ENCODE results near the gene MGLL. TPM values are rescaled to one million over a fixed set of nuclear protein-coding genes. Genes with fewer than 3 reads are reported as not detected.
A peak's percentile ranks its signal among the peaks of the same experiment; 100 is the strongest.

MGLL gene
- total RNA-seq, 6 experiments from 2014 or later: 128 to 144 (median 129) TPM

- Mint-ChIP-seq H3K36me3 (ENCODE audit: low read depth) (peaks cover 36% of the 10 kb centered on the region), H3K27me3 (ENCODE audit: insufficient read depth) (peaks cover 2% of the 10 kb centered on the region; the same call in 1 of the 2 replicates), H3K27ac (no peak overlapping the region), H3K4me3 (no peak overlapping the region), H3K4me1 (ENCODE audit: low read depth) (peaks cover 79% of the 10 kb centered on the region), H3K9me3 (no peaks in the 10 kb centered on the region)
- no peak for TF ChIP-seq CTCF (IDR thresholded peaks at IDR 0.05)
- DNase-seq: no peak
Observed at GRCh38 chr3:127786353-127787070, 35.8 kb downstream of the MGLL start.

GRCh38 chr3:127785711-127786265 is 36.5 kb downstream of the MGLL start:
- Mint-ChIP-seq H3K4me1 (ENCODE audit: low read depth) (peaks cover 79% of the 10 kb centered on the region), H3K27me3 (ENCODE audit: insufficient read depth) (peaks cover 2% of the 10 kb centered on the region; the same call in 1 of the 2 replicates), H3K36me3 (ENCODE audit: low read depth) (peaks cover 34% of the 10 kb centered on the region), H3K27ac (no peak overlapping the region), H3K4me3 (no peak overlapping the region), H3K9me3 (no peaks in the 10 kb centered on the region)
- TF ChIP-seq CTCF (IDR thresholded peaks at IDR 0.05): no peak
- DNase-seq: no peak

GRCh38 chr3:127784865-127785710 is 37.2 kb downstream of the MGLL start:
- Mint-ChIP-seq H3K4me1 (ENCODE audit: low read depth) (peaks cover 79% of the 10 kb centered on the region), H3K36me3 (ENCODE audit: low read depth) (peaks cover 29% of the 10 kb centered on the region), H3K27me3 (ENCODE audit: insufficient read depth) (peaks cover 2% of the 10 kb centered on the region; the same call in 1 of the 2 replicates), H3K9me3 (no peaks in the 10 kb centered on the region), H3K4me3 (no peak overlapping the region), H3K27ac (no peak overlapping the region)
- TF ChIP-seq CTCF (IDR thresholded peaks at IDR 0.05): no peak
- DNase-seq: no peak

GRCh38 chr3:127784283-127784682 is 38.0 kb downstream of the MGLL start:
- H3K27me3 Mint-ChIP-seq (ENCODE audit: insufficient read depth): peaks cover 2% of the 10 kb centered on the region; the same call in 1 of the 2 replicates
- no peak overlapping the region for H3K27ac Mint-ChIP-seq
- peaks cover 79% of the 10 kb centered on the region for H3K4me1 Mint-ChIP-seq (ENCODE audit: low read depth)
- TF ChIP-seq CTCF (IDR thresholded peaks at IDR 0.05): no peak
- H3K4me3 Mint-ChIP-seq: no peak overlapping the region
- DNase-seq: no peak
- peaks cover 31% of the 10 kb centered on the region for H3K36me3 Mint-ChIP-seq (ENCODE audit: low read depth)
- H3K9me3 Mint-ChIP-seq: no peaks in the 10 kb centered on the region

GRCh38 chr3:127783642-127784160 is 38.6 kb downstream of the MGLL start:
- H3K27ac Mint-ChIP-seq: peak overlapping the region; percentile 62; the same call in 1 of the 2 replicates
- TF ChIP-seq CTCF (IDR thresholded peaks at IDR 0.05): no peak
- DNase-seq: no peak
- H3K36me3 Mint-ChIP-seq (ENCODE audit: low read depth): peaks cover 29% of the 10 kb centered on the region
- no peaks in the 10 kb centered on the region for H3K9me3 Mint-ChIP-seq
- H3K4me1 Mint-ChIP-seq (ENCODE audit: low read depth): peaks cover 73% of the 10 kb centered on the region
- peaks cover 2% of the 10 kb centered on the region; the same call in 1 of the 2 replicates for H3K27me3 Mint-ChIP-seq (ENCODE audit: insufficient read depth)
- no peak overlapping the region for H3K4me3 Mint-ChIP-seq

Data from HFFc6 (cell line).